ENCODE data around the gene SSR1.

Gene SSR1

DNA sequence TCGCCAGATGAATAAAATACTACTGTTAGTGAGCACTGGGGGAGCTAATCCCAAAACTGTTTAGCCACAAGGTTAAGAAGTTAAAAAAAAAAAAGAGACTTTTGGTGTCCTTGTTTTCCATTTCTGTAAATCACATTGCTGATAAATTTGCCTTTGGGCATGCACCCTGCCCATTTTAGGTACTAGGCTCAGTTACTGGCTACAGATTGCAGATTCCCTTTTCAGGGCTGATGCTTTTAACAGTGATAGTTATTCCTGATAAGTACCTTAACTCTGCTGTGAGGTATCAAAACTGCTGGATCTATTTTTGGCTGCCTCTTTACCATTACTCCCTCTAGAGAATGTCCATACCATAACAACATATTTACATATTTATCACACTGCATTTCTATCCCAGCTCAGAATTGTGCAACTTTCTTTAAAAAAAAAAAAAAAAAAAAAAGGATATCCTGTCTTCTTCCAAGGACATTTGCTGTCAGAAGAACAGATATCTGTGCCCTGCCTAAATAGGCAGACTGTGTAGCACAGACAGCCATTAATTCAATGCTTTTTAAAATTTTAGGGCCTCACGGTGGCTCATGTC is 94.5 kb downstream of the SSR1 start:
- H3K9me3 ChIP-seq, result no peaks in the 10 kb centered on the region
- H3K27me3 ChIP-seq, result peaks cover 9% of the 10 kb centered on the region
- no peak for TF ChIP-seq CTCF (IDR thresholded peaks at IDR 0.05; ENCODE audit: low read depth, low read length)
- H3K4me1 ChIP-seq, result no peaks in the 10 kb centered on the region
- H3K36me3 ChIP-seq, result no peaks in the 10 kb centered on the region
- DNase-seq, result no peak
- no peak overlapping the region for H3K4me3 ChIP-seq (ENCODE audit: low read depth, low read length)

All from BE2C (cell line).